Measurements from ENCODE around the gene TAF11L13. TPM values are rescaled to one million over a fixed set of nuclear protein-coding genes. Genes with fewer than 3 reads are reported as not detected.

Gene TAF11L13
- total and polyA plus RNA-seq, 10 of the 15 experiments (the other 5 are each of a cell fraction or from before 2014, with no cell fraction given) = not detected

- TF ChIP-seq FOXM1 (IDR thresholded peaks at IDR 0.05; ENCODE audit: low read depth, low read length) = no peak
- TF ChIP-seq PAX8 (IDR thresholded peaks at IDR 0.05) = no peak
- no peak for TF ChIP-seq SRF (IDR thresholded peaks at IDR 0.05; ENCODE audit: low read depth in 2 of 2, low read length in 2 of 2)
- no peak for TF ChIP-seq ZNF274 (IDR thresholded peaks at IDR 0.05; ENCODE audit: insufficient read depth, insufficient read length)
- TF ChIP-seq SIX5 (IDR thresholded peaks at IDR 0.05; ENCODE audit: low read depth, low read length, severe bottlenecking) = no peak
- no peak for TF ChIP-seq RAD51 (IDR thresholded peaks at IDR 0.05)
Observed at GRCh38 chr5:17678751-17679324, 47.0 kb downstream of the TAF11L13 start (continued).

GRCh38 chr5:17679597-17680203, 47.8 kb downstream of the TAF11L13 start:
- H3K4me1 ChIP-seq (ENCODE audit: control insufficient read depth, insufficient read depth, low read length) = no peaks in the 10 kb centered on the region
- H3K27ac ChIP-seq (ENCODE audit: control insufficient read depth, insufficient read depth) = no peak overlapping the region
- no peaks in the 10 kb centered on the region for H3K9me3 ChIP-seq (replicated peaks; ENCODE audit: control insufficient read depth, insufficient read depth, low read length)
- in situ Hi-C loops (cut with MboI) (no loop called here), intact Hi-C loops (cut with micrococcal nuclease; ENCODE audit: unreplicated experiment) (no loop called here)
- no peaks in the 10 kb centered on the region for H3K79me2 ChIP-seq (ENCODE audit: control insufficient read depth, insufficient read depth, low read length)
- ATAC-seq (no peak), DNase-seq (ENCODE audit: low read depth, low spot score) (no peak), FAIRE-seq (no peak)
- WGBS (ENCODE audit: insufficient coverage, insufficient replicate concordance, low lambda C conversion rate, missing lambda C conversion rate) = 57% methylated on average over 8 of the region's 8 CpGs
- TF ChIP-seq ZNF24 (IDR thresholded peaks at IDR 0.05) = no peak
- TF ChIP-seq ZNF217 (IDR thresholded peaks at IDR 0.05) = no peak
- TF ChIP-seq NKRF (conservative IDR thresholded peaks at IDR 0.05) = no peak
- TF ChIP-seq NFYB (IDR thresholded peaks at IDR 0.05; ENCODE audit: insufficient read depth, low read depth, low read length) = no peak
- no peak for TF ChIP-seq RAD51 (IDR thresholded peaks at IDR 0.05)
- no peak overlapping the region for H2AFZ ChIP-seq (ENCODE audit: control insufficient read depth, low read depth, low read length)
- POLR2A ChIA-PET = no interaction called here
- BruUV-seq (replicated peaks) = no TSS peak
- H3K4me3 ChIP-seq = no peak overlapping the region
- no peak overlapping the region for H3K9ac ChIP-seq (ENCODE audit: control insufficient read depth, insufficient read depth, low read length)
- no peaks in the 10 kb centered on the region for H3K27me3 ChIP-seq (replicated peaks in 1 of 2; ENCODE audit: control insufficient read depth in 2 of 2, insufficient read depth in 2 of 2, low read length in 1 of 2)
- SMC1A ChIA-PET (ENCODE audit: uncharacterized antibody, unreplicated experiment) = interaction anchor here (1.0 kb wide), 1 partner anchor 21 kb away, joined by 4 read pairs; no protein-coding TSS in a partner anchor
- H3K4me2 ChIP-seq (ENCODE audit: control insufficient read depth, insufficient read depth) = no peak overlapping the region
- no peaks in the 10 kb centered on the region for H4K20me1 ChIP-seq (ENCODE audit: control insufficient read depth, insufficient read depth)
- RAD21 ChIA-PET (ENCODE audit: unreplicated experiment) = no interaction called here
- H3K36me3 ChIP-seq (ENCODE audit: control insufficient read depth in 2 of 2, insufficient read depth in 2 of 2, low read length in 1 of 2) = no peaks in the 10 kb centered on the region
- CTCF ChIA-PET = interaction anchor here (0.7 kb wide), 1 partner anchor 411 kb away, joined by 3 read pairs; no protein-coding TSS in a partner anchor
